Right atrium auricular region (tissue), 2 donors: Measurements from ENCODE around the gene C11orf54. TPM values are rescaled to one million over a fixed set of nuclear protein-coding genes. Genes with fewer than 3 reads are reported as not detected.

Experiments used
- DNase-seq: peaks from one replicate; pipeline ENCODE4 v3.0.0-alpha.2; 2019; ENCODE audit warnings: low spot score
- H3K27ac ChIP-seq, 2 donors: fragments of 200-600 bp; sonication (generic); 1 replicate in 1 of 2; 2 replicates in 1 of 2; pipeline ENCODE4 v1.5.1; 2016 to 2019
- H3K27me3 ChIP-seq, 2 donors: fragments of 200-600 bp; sonication (generic); one replicate each; pipeline versions ENCODE4 v1.5.1 to v1.6.0; 2017 to 2019
- H3K36me3 ChIP-seq: fragments of 200-600 bp; sonication (generic); one replicate; pipeline ENCODE4 v1.5.1; 2016
- H3K4me1 ChIP-seq, 2 donors: fragments of 200-600 bp; sonication (generic); one replicate each; pipeline versions ENCODE4 v1.5.1 to v1.6.0; 2017 to 2019
- H3K4me3 ChIP-seq, 2 donors: fragments of 200-600 bp; sonication (generic); 1 replicate in 1 of 2; 2 replicates in 1 of 2; pipeline ENCODE4 v1.5.1; 2017 to 2019; ENCODE audit warnings: mild to moderate bottlenecking in 1 of 2, moderate library complexity in 1 of 2
- H3K9me3 ChIP-seq, 2 donors: fragments of 200-600 bp; sonication (generic); one replicate each; pipeline ENCODE4 v1.5.1; 2019
- CTCF ChIP-seq, 2 donors: fragments of 200-600 bp; sonication (generic); IDR thresholded peaks; one replicate each; pipeline ENCODE4 v1.5.1; 2019; ENCODE audit warnings: antibody characterized with exemption in 2 of 2
- total RNA-seq, 2 donors: library from RNA; depleted of rRNA; stranded (reverse); fragments of >200 nt; gene quantifications; one replicate each; pipeline ENCODE4 v1.1.0, GENCODE V29; 2016

The C11orf54 gene
- total RNA-seq, 2 donors from 2014 or later: 29.5 to 37.2 TPM

GRCh38 chr11:93735627-93736026, 5.8 kb upstream of the C11orf54 start:
- no peaks in the 10 kb centered on the region for H3K9me3 ChIP-seq
- no peak for TF ChIP-seq CTCF (IDR thresholded peaks at IDR 0.05)
- H3K36me3 ChIP-seq: peaks cover 85% of the 10 kb centered on the region
- no peak overlapping the region for H3K27ac ChIP-seq
- DNase-seq: no peak
- H3K4me1 ChIP-seq: peaks cover 0 to 35% of the 10 kb centered on the region in 2 donors
- H3K4me3 ChIP-seq: no peak overlapping the region
- H3K27me3 ChIP-seq: no peaks in the 10 kb centered on the region

DNA sequence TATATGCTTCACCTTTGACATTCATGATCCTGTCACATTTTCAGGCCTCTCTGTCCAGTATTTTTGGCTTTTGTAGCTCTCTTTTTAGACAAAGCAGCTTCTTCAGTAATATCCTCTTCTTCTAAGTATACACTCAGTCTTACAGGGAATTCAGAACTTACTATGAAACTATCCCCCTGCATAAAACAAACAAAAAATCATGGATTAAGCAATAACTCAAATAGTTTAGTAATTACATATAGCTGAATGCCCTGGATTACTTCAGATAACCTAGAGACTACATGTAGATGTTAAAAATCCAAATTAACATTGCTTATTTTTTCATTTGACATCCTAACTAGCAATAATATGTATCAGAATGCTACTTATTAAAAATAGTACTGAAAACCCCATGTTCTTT, 5.3 kb upstream of the C11orf54 start:
- Histone ChIP-seq H3K9me3 (no peaks in the 10 kb centered on the region), H3K27ac (no peak overlapping the region), H3K27me3 (no peaks in the 10 kb centered on the region), H3K4me1 (peaks cover 0 to 35% of the 10 kb centered on the region in 2 donors), H3K4me3 (no peak overlapping the region), H3K36me3 (peaks cover 80% of the 10 kb centered on the region)
- no peak for DNase-seq
- no peak for TF ChIP-seq CTCF (IDR thresholded peaks at IDR 0.05)

GRCh38 chr11:93737904-93738612, 3.4 kb upstream of the C11orf54 start:
- Histone ChIP-seq H3K4me3 (no peak overlapping the region), H3K27ac (no peak overlapping the region)

DNA sequence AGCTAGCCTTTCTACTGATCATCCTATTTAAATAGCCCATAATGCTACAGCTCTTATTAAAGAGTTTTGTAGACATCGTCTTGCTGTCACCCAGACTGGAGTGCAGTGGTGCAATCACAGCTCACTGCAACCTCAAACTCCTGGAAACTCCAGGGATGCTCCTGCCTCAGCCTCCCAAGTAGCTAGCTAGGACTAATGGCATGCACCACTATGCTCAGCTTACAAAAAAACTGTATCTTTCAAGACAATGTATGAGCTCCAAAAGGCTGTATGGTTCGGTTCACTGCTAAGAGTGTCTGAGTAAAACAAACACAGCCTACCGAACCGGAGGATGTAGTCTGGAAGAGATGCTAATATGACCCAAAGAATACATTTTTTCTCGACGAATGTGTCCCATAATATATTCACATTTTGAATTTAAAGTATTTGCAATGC, 2.8 kb upstream of the C11orf54 start:
- Histone ChIP-seq H3K4me1 (peaks cover 0 to 44% of the 10 kb centered on the region in 2 donors), H3K9me3 (no peaks in the 10 kb centered on the region), H3K4me3 (no peak overlapping the region), H3K36me3 (peaks cover 62% of the 10 kb centered on the region), H3K27me3 (no peaks in the 10 kb centered on the region), H3K27ac (no peak overlapping the region)
- DNase-seq: no peak
- no peak for TF ChIP-seq CTCF (IDR thresholded peaks at IDR 0.05)

More at GRCh38 chr11:93737904-93738612, 3.4 kb upstream of the C11orf54 start:
- peaks cover 0 to 44% of the 10 kb centered on the region in 2 donors for H3K4me1 ChIP-seq
- no peak for TF ChIP-seq CTCF (IDR thresholded peaks at IDR 0.05)
- H3K9me3 ChIP-seq: no peaks in the 10 kb centered on the region
- DNase-seq: no peak
- peaks cover 62% of the 10 kb centered on the region for H3K36me3 ChIP-seq
- H3K27me3 ChIP-seq: no peaks in the 10 kb centered on the region

DNA sequence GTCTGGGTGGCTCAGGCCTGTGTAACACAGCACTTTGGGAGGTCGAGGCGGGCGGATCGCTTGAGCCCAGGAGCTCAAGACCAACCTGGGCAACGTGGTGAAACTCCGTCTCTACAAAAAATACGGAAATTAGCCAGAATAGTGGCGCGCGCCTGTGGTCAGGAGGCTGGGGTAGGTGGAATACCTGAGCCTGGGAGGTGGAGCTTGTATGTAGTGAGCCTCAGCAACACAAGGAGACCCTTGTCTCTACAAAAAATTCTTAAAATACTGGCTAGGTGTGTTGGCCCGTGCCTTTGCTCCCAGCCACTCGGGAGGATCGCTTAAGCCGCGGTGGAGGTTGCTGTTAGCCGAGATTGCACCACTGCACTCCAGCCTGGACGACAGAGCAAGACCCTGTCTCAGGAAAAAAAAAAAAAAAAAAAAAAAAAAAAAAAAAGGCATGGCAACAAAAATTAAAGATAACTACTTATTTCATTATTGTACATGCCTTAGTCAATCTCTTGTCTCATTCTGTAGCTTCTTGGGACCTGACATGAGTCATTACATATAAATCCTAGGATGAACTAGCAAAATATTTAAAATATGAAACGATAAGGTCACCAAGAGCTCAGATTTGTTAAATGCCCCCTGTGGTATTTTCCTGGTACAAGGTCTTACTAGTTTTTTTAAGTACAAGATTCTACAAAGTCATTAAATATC, 1.3 kb upstream of the C11orf54 start:
- Histone ChIP-seq H3K36me3 (peaks cover 48% of the 10 kb centered on the region), H3K4me3 (peak overlapping the region; percentile 86 to 92), H3K4me1 (peaks cover 0 to 40% of the 10 kb centered on the region in 2 donors), H3K27me3 (no peaks in the 10 kb centered on the region), H3K9me3 (no peaks in the 10 kb centered on the region), H3K27ac (peak overlapping the region in 1 of 2 donors; percentile 93)
- DNase-seq: no peak
- no peak for TF ChIP-seq CTCF (IDR thresholded peaks at IDR 0.05)
